ENCODE measurements around the gene RUBCN. TPM values are rescaled to one million over a fixed set of nuclear protein-coding genes. Genes with fewer than 3 reads are reported as not detected.
A peak's percentile ranks its signal among the peaks of the same experiment; 100 is the strongest.

The RUBCN gene
- total and polyA plus RNA-seq, 9 of the 15 experiments (the other 6 are each of a cell fraction or from before 2014, with no cell fraction given), result 8.4 to 24.0 (median 11.9) TPM

- TF ChIP-seq ZNF639 (CRISPR knock-in tag; conservative IDR thresholded peaks at IDR 0.05 in 1 of 2, IDR thresholded peaks at IDR 0.05 in 1 of 2), result peak in 1 of 2 experiments; percentile 98; a peak in 2 of 4 replicates
- 0 out of 2 replicates have a peak, but pooled peaks have one; percentile 52 for TF ChIP-seq SOX6 (IDR thresholded peaks at IDR 0.05)
- TF ChIP-seq ZFX (CRISPR knock-in tag; IDR thresholded peaks at IDR 0.05), result peak; percentile 92
- TF ChIP-seq ZSCAN29 (IDR thresholded peaks at IDR 0.05), result peak; percentile 90
- no peak for TF ChIP-seq ZNF146 (CRISPR knock-in tag; IDR thresholded peaks at IDR 0.05; ENCODE audit: unreplicated experiment)
- TF ChIP-seq ZNF778 (CRISPR knock-in tag; IDR thresholded peaks at IDR 0.05), result no peak
- peak; percentile 47 for TF ChIP-seq HMGN3 (IDR thresholded peaks at IDR 0.05; ENCODE audit: borderline replicate concordance, extremely low read depth, insufficient read length, low read depth, low read length)
- TF ChIP-seq NFRKB (IDR thresholded peaks at IDR 0.05; ENCODE audit: low read depth), result no peak
- no peak; the same call in 1 of the 2 replicates for TF ChIP-seq GATAD2A (IDR thresholded peaks at IDR 0.05)
- TF ChIP-seq CBFA2T3 (IDR thresholded peaks at IDR 0.05), result no peak
- peak; percentile 41 for TF ChIP-seq REST (IDR thresholded peaks at IDR 0.05; ENCODE audit: borderline replicate concordance)
- no peak for TF ChIP-seq REST (CRISPR knock-in tag; IDR thresholded peaks at IDR 0.05; ENCODE audit: low read depth)
Measured at GRCh38 chr3:197749601-197750395, 13.1 kb upstream of the RUBCN start, which contains the start of gene FYTTD1 (continued).
